Natural killer cell (primary cell): Measurements from ENCODE around the gene CCDC88C. TPM values are rescaled to one million over a fixed set of nuclear protein-coding genes. Genes with fewer than 3 reads are reported as not detected.
"Not testable (repeated sequence)": the region's sequence is repeated elsewhere in the genome, so short reads cannot be mapped to it uniquely, and the experiment has no call there.

ENCODE experiments used
- ATAC-seq, 3 donors: fragments of 150-1000 bp in 2 of 3; fragments of 200-7000 bp in 1 of 3; cut with Tn5 transposase; 1 replicate in 1 of 3; 2 replicates in 2 of 3; pipeline ENCODE4 v1.10.0; 2021; ENCODE audit warnings: mild to moderate bottlenecking in 2 of 3, moderate library complexity in 2 of 3
- DNase-seq, 2 donors: peaks; one replicate each; pipeline versions ENCODE4 v3.0.0 to v3.0.0-alpha.2; 2013 to 2021; ENCODE audit warnings: mixed read lengths in 1 of 2
- H3K27ac ChIP-seq: one replicate; pipeline ENCODE4 v1.5.1; 2013; ENCODE audit warnings: mild to moderate bottlenecking, low read length
- H3K27me3 ChIP-seq: one replicate; pipeline ENCODE4 v1.6.1; 2013; ENCODE audit warnings: low read length; ENCODE audit not compliant: control insufficient read depth, insufficient read depth
- H3K36me3 ChIP-seq: one replicate; pipeline ENCODE4 v1.6.1; 2013; ENCODE audit warnings: low read length; ENCODE audit not compliant: control insufficient read depth, insufficient read depth
- H3K4me1 ChIP-seq: one replicate; pipeline ENCODE4 v1.6.1; 2013; ENCODE audit warnings: low read length; ENCODE audit not compliant: control insufficient read depth, insufficient read depth
- H3K4me3 ChIP-seq: one replicate; pipeline ENCODE4 v1.5.1; 2013; ENCODE audit warnings: low read length
- H3K9me3 ChIP-seq: one replicate; pipeline ENCODE4 v1.6.1; 2013; ENCODE audit warnings: low read length; ENCODE audit not compliant: control insufficient read depth, insufficient read depth
- H3K27ac Mint-ChIP-seq, 2 donors: one replicate each; pipeline ENCODE4 v1.8.0; 2022; ENCODE audit warnings: mild to moderate bottlenecking in 2 of 2, mixed read lengths in 2 of 2, moderate library complexity in 1 of 2
- H3K27me3 Mint-ChIP-seq, 2 donors: one replicate each; pipeline ENCODE4 v1.8.0; 2022; ENCODE audit warnings: low read depth in 2 of 2, mixed read lengths in 2 of 2
- H3K36me3 Mint-ChIP-seq: one replicate; pipeline ENCODE4 v1.8.0; 2022; ENCODE audit warnings: mixed read lengths
- H3K4me1 Mint-ChIP-seq, 2 donors: one replicate each; pipeline ENCODE4 v1.8.0; 2022; ENCODE audit warnings: mixed read lengths in 2 of 2
- H3K4me3 Mint-ChIP-seq: one replicate; pipeline ENCODE4 v1.8.0; 2022; ENCODE audit warnings: mild to moderate bottlenecking, moderate library complexity, mixed read lengths
- H3K9me3 Mint-ChIP-seq, 2 donors: one replicate each; pipeline ENCODE4 v1.8.0; 2022; ENCODE audit warnings: mixed read lengths in 2 of 2
- CTCF ChIP-seq: fragments of 200-600 bp; IDR thresholded peaks from one replicate; pipeline ENCODE4 v1.8.0; 2022; ENCODE audit warnings: antibody characterized with exemption
- WGBS: methylation state at CpG from one replicate; pipeline ENCODE4 v1.1.7; 2013; ENCODE audit warnings: missing lambda C conversion rate; ENCODE audit not compliant: insufficient coverage; 5-methylcytosine and 5-hydroxymethylcytosine counted together
- intact Hi-C: fragments of 100-400 bp; cut with micrococcal nuclease; formaldehyde crosslinking; loops from one replicate; pipeline ENCODE4 v1.14.2; 2022
- total RNA-seq, 4 donors: library from RNA; stranded (reverse); fragments of 120-200 nt in 1 of 4; gene quantifications; one replicate each; pipeline versions ENCODE4 v1.2.3 to v1.2.4, GENCODE V29; 2013 to 2022

Gene CCDC88C
- total RNA-seq, 3 donors from 2014 or later (not counting 1 experiment from before 2014, with no cell fraction given) = 432 to 516 (median 438) TPM

- Histone ChIP-seq H3K36me3 (peaks cover 42% of the 10 kb centered on the region), H3K4me3 (no peak overlapping the region), H3K4me1 (peaks cover 8% of the 10 kb centered on the region), H3K27me3 (no peaks in the 10 kb centered on the region), H3K27ac (no peak overlapping the region), H3K9me3 (no peaks in the 10 kb centered on the region)
- ATAC-seq (no peak), DNase-seq (no peak)
- no peaks in the 10 kb centered on the region for H3K27me3 Mint-ChIP-seq
- H3K36me3 Mint-ChIP-seq = no peaks in the 10 kb centered on the region
- no peaks in the 10 kb centered on the region for H3K9me3 Mint-ChIP-seq
- intact Hi-C loops = no loop called here
- H3K4me1 Mint-ChIP-seq = peaks cover 32 to 36% of the 10 kb centered on the region in 2 donors
- WGBS = 92% methylated on average over 24 of the region's 24 CpGs
- TF ChIP-seq CTCF = no peak
- H3K27ac Mint-ChIP-seq = peak overlapping the region; percentile 66 to 80
- H3K4me3 Mint-ChIP-seq = peak overlapping the region; percentile 56
Measured at GRCh38 chr14:91269076-91269991, 148.3 kb downstream of the CCDC88C start.

GRCh38 chr14:91267965-91268437, 149.6 kb downstream of the CCDC88C start:
- H3K4me3 ChIP-seq = no peak overlapping the region
- H3K36me3 ChIP-seq = peaks cover 28% of the 10 kb centered on the region
- intact Hi-C loops = no loop called here
- H3K4me1 ChIP-seq = peaks cover 19% of the 10 kb centered on the region
- H3K27me3 Mint-ChIP-seq = no peaks in the 10 kb centered on the region
- no peaks in the 10 kb centered on the region for H3K36me3 Mint-ChIP-seq
- 90% methylated on average over 6 of the region's 7 CpGs for WGBS
- no peak for ATAC-seq
- H3K27me3 ChIP-seq = no peaks in the 10 kb centered on the region
- peak overlapping the region; percentile 29 for H3K4me3 Mint-ChIP-seq
- H3K4me1 Mint-ChIP-seq = peaks cover 44 to 48% of the 10 kb centered on the region in 2 donors
- no peaks in the 10 kb centered on the region for H3K9me3 Mint-ChIP-seq
- no peak for DNase-seq
- peak overlapping the region; percentile 66 to 80 for H3K27ac Mint-ChIP-seq
- H3K27ac ChIP-seq = no peak overlapping the region
- H3K9me3 ChIP-seq = no peaks in the 10 kb centered on the region
- no peak for TF ChIP-seq CTCF

GRCh38 chr14:91266276-91266675, 151.3 kb downstream of the CCDC88C start:
- Histone ChIP-seq H3K4me1 (peaks cover 31% of the 10 kb centered on the region), H3K36me3 (peaks cover 14% of the 10 kb centered on the region)
- H3K4me3 ChIP-seq, H3K27ac ChIP-seq, H3K9me3 ChIP-seq, DNase-seq, ATAC-seq, H3K27me3 ChIP-seq, H3K27me3 Mint-ChIP-seq, H3K36me3 Mint-ChIP-seq, H3K9me3 Mint-ChIP-seq, intact Hi-C loops: not testable (repeated sequence)
- 97% methylated on average over 14 of the region's 15 CpGs for WGBS
- peaks cover 55 to 58% of the 10 kb centered on the region in 2 donors for H3K4me1 Mint-ChIP-seq
- peak overlapping the region; percentile 82 for H3K4me3 Mint-ChIP-seq
- peak overlapping the region; percentile 77 to 88 for H3K27ac Mint-ChIP-seq

- intact Hi-C loops = no loop called here
- H3K4me1 Mint-ChIP-seq = peaks cover 64 to 67% of the 10 kb centered on the region in 2 donors
- peak overlapping the region; percentile 77 to 88 for H3K27ac Mint-ChIP-seq
Measured at GRCh38 chr14:91265404-91265803, 152.2 kb downstream of the CCDC88C start.

More at GRCh38 chr14:91265404-91265803, 152.2 kb downstream of the CCDC88C start:
- Mint-ChIP-seq H3K4me3 (peak overlapping the region; percentile 82), H3K9me3 (no peaks in the 10 kb centered on the region), H3K27me3 (no peaks in the 10 kb centered on the region), H3K36me3 (no peaks in the 10 kb centered on the region)
- DNase-seq (no peak), ATAC-seq (no peak)
- Histone ChIP-seq H3K36me3 (peaks cover 11% of the 10 kb centered on the region), H3K9me3 (no peaks in the 10 kb centered on the region), H3K27me3 (no peaks in the 10 kb centered on the region), H3K27ac (no peak overlapping the region), H3K4me3 (no peak overlapping the region), H3K4me1 (peaks cover 40% of the 10 kb centered on the region)
- WGBS = 89% methylated on average over 7 of the region's 7 CpGs
- TF ChIP-seq CTCF = no peak
